HG02870 (cell line): ENCODE measurements around the gene RANBP2.
"Not testable (repeated sequence)": the region's sequence is repeated elsewhere in the genome, so short reads cannot be mapped to it uniquely, and the experiment has no call there.

ENCODE experiments used
- ATAC-seq: cut with Tn5 transposase; IDR thresholded peaks from one replicate; pipeline ENCODE4 v1.9.1; 2021; ENCODE audit warnings: mild to moderate bottlenecking, moderate library complexity; ENCODE audit not compliant: unreplicated experiment

RANBP2 gene

GRCh38 chr2:108767859-108768258, 48.6 kb downstream of the RANBP2 start:
- ATAC-seq: not testable (repeated sequence)

- ATAC-seq: peak; percentile 85
Measured at GRCh38 chr2:108776475-108776874, 57.2 kb downstream of the RANBP2 start.

- ATAC-seq: no peak
Measured at GRCh38 chr2:108778857-108779256, 59.6 kb downstream of the RANBP2 start.

- ATAC-seq: no peak
Measured at GRCh38 chr2:108786008-108786353, 66.7 kb downstream of the RANBP2 start.

- peak; percentile 92 for ATAC-seq
Measured at GRCh38 chr2:108786354-108787215, 67.3 kb downstream of the RANBP2 start, which contains the start of gene CCDC138. Gene CCDC138 (plus strand): TSS chr2:108786771. CDS start chr2:108786823, 52 bp downstream.

GRCh38 chr2:108787216-108787541, 67.9 kb downstream of the RANBP2 start:
- ATAC-seq: no peak

- no peak for ATAC-seq
Measured at GRCh38 chr2:108803045-108803736, 83.9 kb downstream of the RANBP2 start.

GRCh38 chr2:108805032-108805431, 85.8 kb downstream of the RANBP2 start:
- no peak for ATAC-seq

GRCh38 chr2:108805782-108806181, 86.5 kb downstream of the RANBP2 start:
- no peak for ATAC-seq

- no peak for ATAC-seq
Measured at GRCh38 chr2:108806371-108807113, 87.3 kb downstream of the RANBP2 start.

GRCh38 chr2:108809936-108810335, 90.7 kb downstream of the RANBP2 start:
- ATAC-seq: no peak

- ATAC-seq: no peak
Measured at GRCh38 chr2:108810993-108811957, 92.0 kb downstream of the RANBP2 start.

GRCh38 chr2:108813732-108814131, 94.5 kb downstream of the RANBP2 start:
- ATAC-seq: no peak

GRCh38 chr2:108820482-108820881, 101.2 kb downstream of the RANBP2 start:
- no peak for ATAC-seq

GRCh38 chr2:108823286-108823685, 104.0 kb downstream of the RANBP2 start:
- no peak for ATAC-seq

GRCh38 chr2:108824316-108825070, 105.2 kb downstream of the RANBP2 start:
- ATAC-seq: no peak

- ATAC-seq: no peak
Measured at GRCh38 chr2:108825254-108825653, 106.0 kb downstream of the RANBP2 start.

- no peak for ATAC-seq
Measured at GRCh38 chr2:108825736-108826135, 106.5 kb downstream of the RANBP2 start.

- ATAC-seq: no peak
Measured at GRCh38 chr2:108829578-108830310, 110.5 kb downstream of the RANBP2 start.
